Mesendoderm (in vitro differentiated cells): ENCODE measurements around the gene RPS3A.
"Not testable (repeated sequence)": the region's sequence is repeated elsewhere in the genome, so short reads cannot be mapped to it uniquely, and the experiment has no call there.

Source experiments
- DNase-seq: peaks from one replicate; pipeline ENCODE4 v3.0.0; 2013
- H2AK5ac ChIP-seq: 2 replicates; pipeline ENCODE4 v1.6.1; 2013; ENCODE audit warnings: low read length, inconsistent platforms
- H2BK120ac ChIP-seq: 2 replicates; pipeline ENCODE4 v1.6.1; 2013; ENCODE audit warnings: low read depth, mild to moderate bottlenecking, low read length, moderate library complexity, mixed read lengths
- H2BK15ac ChIP-seq: replicated peaks from 2 replicates; pipeline ENCODE4 v1.6.1; 2013; ENCODE audit warnings: low read depth, mild to moderate bottlenecking, moderate library complexity
- H2BK5ac ChIP-seq: 2 replicates; pipeline ENCODE4 v1.6.1; 2013; ENCODE audit warnings: low read length, inconsistent platforms
- H3K18ac ChIP-seq: 2 replicates; pipeline ENCODE4 v1.6.1; 2013; ENCODE audit warnings: mild to moderate bottlenecking, low read length, mixed read lengths
- H3K23ac ChIP-seq: one replicate; pipeline ENCODE4 v1.6.1; 2013; ENCODE audit warnings: low read length
- H3K27ac ChIP-seq: 2 replicates; pipeline ENCODE4 v1.5.1; 2013; ENCODE audit warnings: low read depth, mild to moderate bottlenecking, inconsistent platforms, low read length, moderate library complexity
- H3K27me3 ChIP-seq: 2 replicates; pipeline ENCODE4 v1.6.1; 2013; ENCODE audit warnings: low read length, control low read depth, mild to moderate bottlenecking, inconsistent platforms; ENCODE audit not compliant: insufficient read depth, poor library complexity
- H3K36me3 ChIP-seq: 2 replicates; pipeline ENCODE4 v1.6.1; 2013; ENCODE audit warnings: low read length, inconsistent platforms; ENCODE audit not compliant: control insufficient read depth, insufficient read depth
- H3K4ac ChIP-seq: one replicate; pipeline ENCODE4 v1.6.1; 2013; ENCODE audit warnings: low read depth, mild to moderate bottlenecking, low read length, moderate library complexity
- H3K4me1 ChIP-seq: 2 replicates; pipeline ENCODE4 v1.6.1; 2013; ENCODE audit warnings: low read depth, low read length, inconsistent platforms; ENCODE audit not compliant: control insufficient read depth
- H3K4me2 ChIP-seq: 2 replicates; pipeline ENCODE4 v1.6.1; 2013; ENCODE audit warnings: low read length
- H3K4me3 ChIP-seq: 2 replicates; pipeline ENCODE4 v1.5.1; 2013; ENCODE audit warnings: mild to moderate bottlenecking, low read length
- H3K56ac ChIP-seq: one replicate; pipeline ENCODE4 v1.6.1; 2013; ENCODE audit warnings: low read length
- H3K79me1 ChIP-seq: 2 replicates; pipeline ENCODE4 v1.6.1; 2013; ENCODE audit warnings: low read length, inconsistent platforms
- H3K79me2 ChIP-seq: 2 replicates; pipeline ENCODE4 v1.6.1; 2013; ENCODE audit warnings: mild to moderate bottlenecking, low read length; ENCODE audit not compliant: control insufficient read depth, insufficient read depth
- H3K9ac ChIP-seq: 2 replicates; pipeline ENCODE4 v1.6.1; 2013; ENCODE audit warnings: low read length, inconsistent platforms
- H4K5ac ChIP-seq: one replicate; pipeline ENCODE4 v1.6.1; 2013; ENCODE audit warnings: low read length
- H4K8ac ChIP-seq: one replicate; pipeline ENCODE4 v1.6.1; 2013; ENCODE audit warnings: low read depth, mild to moderate bottlenecking, control low read depth, low read length, moderate library complexity
- WGBS: extraction: QIAGEN DNeasy Blood & Tissue Kit; methylation state at CpG from one replicate; pipeline ENCODE4 v1.1.7; 2013; ENCODE audit warnings: low lambda C conversion rate, missing lambda C conversion rate; ENCODE audit not compliant: insufficient coverage; ENCODE audit errors: extremely low coverage; 5-methylcytosine and 5-hydroxymethylcytosine counted together

RPS3A gene

DNA sequence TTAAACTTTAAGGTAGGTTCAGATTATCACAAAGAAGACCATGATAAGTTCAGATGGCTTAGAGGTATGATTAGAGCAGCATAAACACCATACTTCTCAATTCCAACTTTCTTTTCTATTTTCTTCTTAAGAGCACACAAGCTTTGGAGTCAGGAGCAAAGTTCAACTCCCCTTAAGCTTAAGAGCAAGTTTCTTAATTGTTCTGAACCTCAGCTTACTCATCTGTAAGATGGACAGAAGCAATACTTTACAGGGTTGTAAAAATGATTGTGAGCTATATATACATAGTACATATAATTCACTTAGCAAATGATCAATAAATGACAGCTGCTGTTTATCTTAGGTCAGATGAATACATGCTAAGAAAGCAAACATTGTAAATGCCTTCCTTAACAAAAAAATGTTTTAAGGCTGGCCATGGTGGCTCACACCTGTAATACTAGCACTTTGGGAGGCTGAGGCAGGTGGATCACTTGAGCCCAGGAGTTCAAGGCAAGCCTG, 25.0 kb upstream of the RPS3A start:
- no peak overlapping the region for H3K18ac ChIP-seq
- no peaks in the 10 kb centered on the region for H3K4me1 ChIP-seq
- H4K5ac ChIP-seq = no peak overlapping the region
- H2AK5ac ChIP-seq = no peak overlapping the region
- H3K79me1 ChIP-seq = no peaks in the 10 kb centered on the region
- H2BK5ac ChIP-seq = no peak overlapping the region
- H3K9ac ChIP-seq = no peak overlapping the region
- H3K4me2 ChIP-seq = no peak overlapping the region
- no peak overlapping the region for H3K4me3 ChIP-seq
- H3K27me3 ChIP-seq = no peaks in the 10 kb centered on the region
- no peak overlapping the region for H3K4ac ChIP-seq
- no peak overlapping the region for H3K56ac ChIP-seq
- no peaks in the 10 kb centered on the region for H3K36me3 ChIP-seq
- H2BK15ac ChIP-seq = peak overlapping the region; percentile 5
- no peaks in the 10 kb centered on the region for H3K79me2 ChIP-seq
- no peak overlapping the region for H3K27ac ChIP-seq
- peak overlapping the region; percentile 56 for H4K8ac ChIP-seq
- no peak for DNase-seq
- H2BK120ac ChIP-seq = no peak overlapping the region
- H3K23ac ChIP-seq = no peak overlapping the region

DNA sequence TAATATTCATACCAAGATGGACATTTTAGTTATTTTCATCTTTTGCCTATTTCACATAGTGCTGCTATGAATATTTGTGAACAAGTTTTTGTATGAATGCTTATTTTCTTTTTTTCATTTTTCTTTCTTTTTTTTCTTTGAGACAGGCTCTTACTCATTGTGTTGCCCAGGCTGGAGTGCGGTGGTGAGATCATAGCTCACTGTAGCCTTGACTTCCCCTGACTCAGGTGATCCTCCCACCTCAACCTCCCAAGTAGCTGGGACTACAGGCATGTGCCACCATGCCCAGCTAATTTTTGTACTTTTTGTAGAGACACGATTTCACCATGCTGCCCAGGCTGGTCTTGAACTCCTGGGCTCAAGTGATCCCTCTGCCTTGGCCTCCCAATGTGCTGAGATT, 21.4 kb upstream of the RPS3A start:
- not testable (repeated sequence) for H3K36me3 ChIP-seq, H3K79me1 ChIP-seq, H3K4me1 ChIP-seq, H3K23ac ChIP-seq, H3K27me3 ChIP-seq, H3K4me2 ChIP-seq, H2BK120ac ChIP-seq, H3K4me3 ChIP-seq, H2BK15ac ChIP-seq, H4K5ac ChIP-seq, H3K79me2 ChIP-seq, H3K56ac ChIP-seq, H2AK5ac ChIP-seq, H3K9ac ChIP-seq, H3K4ac ChIP-seq, H2BK5ac ChIP-seq, H3K18ac ChIP-seq, H3K27ac ChIP-seq, H4K8ac ChIP-seq, DNase-seq
- WGBS = no CpG with 5 or more reads among the region's 2 CpGs

DNA sequence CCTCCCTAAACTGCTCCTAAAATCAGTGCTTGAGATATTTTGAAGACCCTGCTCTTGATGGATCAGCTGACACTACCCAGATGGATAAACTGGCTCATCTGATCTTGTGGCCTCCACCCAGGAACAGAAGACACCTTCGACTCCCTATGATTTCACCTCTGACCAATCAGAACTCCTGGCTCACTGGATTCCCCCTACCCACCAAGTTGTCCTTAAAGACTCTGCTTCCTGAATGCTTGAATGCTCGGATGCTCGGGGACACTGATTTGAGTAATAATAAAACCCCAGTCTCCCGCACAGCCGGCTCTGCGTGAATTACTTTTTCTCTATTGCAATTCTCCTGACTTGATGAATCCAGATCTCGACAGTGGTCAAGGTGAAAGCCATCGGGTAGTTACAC, 12.0 kb upstream of the RPS3A start:
- no peak overlapping the region for H4K8ac ChIP-seq
- peak overlapping the region; percentile 21 for H3K4ac ChIP-seq
- no peak for DNase-seq
- H3K27me3 ChIP-seq = no peaks in the 10 kb centered on the region
- no peak overlapping the region for H3K4me3 ChIP-seq
- H3K4me2 ChIP-seq = no peak overlapping the region
- no peak overlapping the region for H2BK120ac ChIP-seq
- WGBS = no CpG with 5 or more reads among the region's 8 CpGs
- no peaks in the 10 kb centered on the region for H3K79me2 ChIP-seq
- no peak overlapping the region for H3K9ac ChIP-seq
- H3K23ac ChIP-seq = no peak overlapping the region
- H3K18ac ChIP-seq = no peak overlapping the region
- no peak overlapping the region for H3K27ac ChIP-seq
- no peak overlapping the region for H2BK15ac ChIP-seq
- no peak overlapping the region for H2BK5ac ChIP-seq
- H3K36me3 ChIP-seq = no peaks in the 10 kb centered on the region
- no peaks in the 10 kb centered on the region for H3K4me1 ChIP-seq
- H3K79me1 ChIP-seq = no peaks in the 10 kb centered on the region
- no peak overlapping the region for H4K5ac ChIP-seq
- H3K56ac ChIP-seq = no peak overlapping the region
- H2AK5ac ChIP-seq = no peak overlapping the region

DNA sequence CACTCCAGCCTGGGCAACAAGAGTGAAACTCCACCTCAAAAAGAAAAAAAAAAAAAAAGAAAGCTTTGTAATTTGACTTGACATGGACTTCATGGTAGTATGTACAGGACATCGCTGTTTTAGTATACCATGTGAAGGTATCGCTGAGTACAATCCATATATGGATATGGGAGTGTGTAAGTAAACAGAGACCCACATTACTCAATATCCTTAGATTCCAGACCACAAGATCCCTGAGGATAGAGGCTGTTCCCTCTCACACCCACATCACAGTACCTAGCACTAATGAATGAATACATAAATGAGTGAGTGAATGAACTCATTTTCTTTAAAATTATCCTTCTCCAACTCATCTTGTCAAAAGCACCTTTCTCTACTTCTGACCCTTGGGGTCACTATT, 8.4 kb upstream of the RPS3A start:
- no peaks in the 10 kb centered on the region for H3K36me3 ChIP-seq
- no peaks in the 10 kb centered on the region for H3K27me3 ChIP-seq
- H2BK5ac ChIP-seq = no peak overlapping the region
- no peak overlapping the region for H3K4me2 ChIP-seq
- H3K56ac ChIP-seq = no peak overlapping the region
- H3K79me1 ChIP-seq = no peaks in the 10 kb centered on the region
- no peak overlapping the region for H3K23ac ChIP-seq
- H4K5ac ChIP-seq = no peak overlapping the region
- H2BK120ac ChIP-seq = no peak overlapping the region
- H3K27ac ChIP-seq = no peak overlapping the region
- H3K79me2 ChIP-seq = no peaks in the 10 kb centered on the region
- no peak for DNase-seq
- no peak overlapping the region for H3K18ac ChIP-seq
- H4K8ac ChIP-seq = no peak overlapping the region
- no peak overlapping the region for H3K4ac ChIP-seq
- no peaks in the 10 kb centered on the region for H3K4me1 ChIP-seq
- no peak overlapping the region for H2BK15ac ChIP-seq
- no peak overlapping the region for H3K4me3 ChIP-seq
- WGBS = no CpG with 5 or more reads among the region's 2 CpGs
- no peak overlapping the region for H3K9ac ChIP-seq
- no peak overlapping the region for H2AK5ac ChIP-seq

DNA sequence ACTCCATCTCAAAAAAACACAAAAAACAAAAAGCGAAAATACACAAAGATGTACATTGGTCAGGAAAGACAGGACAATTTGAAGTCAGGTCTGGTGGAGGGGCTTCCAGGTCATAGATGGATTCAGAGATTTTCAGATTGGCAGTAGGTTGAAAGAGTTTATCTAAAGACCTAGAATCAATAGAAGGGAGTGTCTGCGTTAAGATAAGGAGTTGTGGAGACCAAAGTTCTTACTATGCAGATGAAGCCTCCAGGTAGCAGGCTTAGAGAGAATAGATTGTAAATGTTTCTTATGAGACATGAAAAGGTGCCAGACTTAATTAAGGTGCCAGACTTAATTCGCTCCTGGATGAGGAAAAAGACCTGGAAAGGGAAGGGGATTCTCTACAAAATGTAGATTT, 6.9 kb upstream of the RPS3A start:
- Histone ChIP-seq H4K8ac (no peak overlapping the region), H3K56ac (peak overlapping the region; percentile 51), H3K18ac (peak overlapping the region; percentile 81), H3K27me3 (no peaks in the 10 kb centered on the region), H3K79me1 (no peaks in the 10 kb centered on the region), H2BK120ac (no peak overlapping the region), H3K4ac (peak overlapping the region; percentile 58), H3K27ac (peak overlapping the region; percentile 68), H3K4me3 (no peak overlapping the region), H3K23ac (no peak overlapping the region), H2BK15ac (no peak overlapping the region), H3K79me2 (no peaks in the 10 kb centered on the region), H2AK5ac (no peak overlapping the region), H3K9ac (no peak overlapping the region), H3K36me3 (no peaks in the 10 kb centered on the region), H3K4me2 (no peak overlapping the region), H2BK5ac (peak overlapping the region; percentile 56), H4K5ac (no peak overlapping the region), H3K4me1 (no peaks in the 10 kb centered on the region)
- peak; percentile 81 for DNase-seq
- WGBS = no CpG with 5 or more reads among the region's 3 CpGs

DNA sequence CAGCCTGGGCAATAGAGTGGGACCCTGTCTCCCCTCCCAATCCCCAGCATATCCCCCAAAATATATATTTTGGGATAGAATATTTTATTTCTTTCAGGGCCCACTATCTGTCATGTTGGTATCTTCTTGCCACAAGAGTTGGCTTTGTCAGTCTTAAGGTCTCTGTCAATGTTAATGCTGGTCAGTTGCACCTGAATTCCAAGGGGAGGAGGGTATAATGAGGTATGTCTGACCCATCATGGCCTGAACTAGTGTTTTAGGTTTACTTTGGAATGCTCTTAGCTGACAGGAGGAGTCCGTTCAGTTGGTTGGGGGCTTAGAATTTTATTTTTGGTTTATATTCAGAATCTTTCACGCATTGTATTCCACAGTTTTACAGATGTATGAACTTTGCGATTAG, 6.2 kb upstream of the RPS3A start:
- Histone ChIP-seq H3K4me1 (no peaks in the 10 kb centered on the region), H4K8ac (no peak overlapping the region), H3K4ac (peak overlapping the region; percentile 77), H3K27me3 (no peaks in the 10 kb centered on the region), H3K36me3 (no peaks in the 10 kb centered on the region), H2BK120ac (peak overlapping the region; percentile 95), H3K79me2 (no peaks in the 10 kb centered on the region), H4K5ac (no peak overlapping the region), H3K4me3 (no peak overlapping the region), H3K4me2 (no peak overlapping the region), H3K79me1 (no peaks in the 10 kb centered on the region), H3K27ac (peak overlapping the region; percentile 67), H2BK15ac (no peak overlapping the region), H3K18ac (peak overlapping the region; percentile 81), H3K23ac (no peak overlapping the region), H3K56ac (peak overlapping the region; percentile 15), H2BK5ac (peak overlapping the region; percentile 17), H2AK5ac (no peak overlapping the region), H3K9ac (no peak overlapping the region)
- WGBS = no CpG with 5 or more reads among the region's 3 CpGs
- DNase-seq = peak; percentile 51
